Skeletal muscle cell (primary cell): ENCODE results near the gene PNMA8B.

Experiments
- DNase-seq: peaks from one replicate; pipeline ENCODE4 v3.0.0-alpha.2; 2010; ENCODE audit warnings: low read depth
- H3K4me3 ChIP-seq: 2 replicates; pipeline ENCODE4 v1.5.1; 2011; ENCODE audit warnings: low read depth, mild to moderate bottlenecking, control low read depth, low read length, moderate library complexity

PNMA8B gene

GRCh38 chr19:46466536-46467196 is 29.0 kb downstream of the PNMA8B start:
- peak; percentile 72 for DNase-seq

GRCh38 chr19:46463516-46463915 is 32.2 kb downstream of the PNMA8B start:
- no peak for DNase-seq
- H3K4me3 ChIP-seq, result no peak overlapping the region

More at GRCh38 chr19:46466536-46467196, 29.0 kb downstream of the PNMA8B start:
- H3K4me3 ChIP-seq, result peak overlapping the region; percentile 21

- H3K4me3 ChIP-seq, result no peak overlapping the region
- no peak for DNase-seq
These were observed 34.1 kb downstream of the PNMA8B start for GRCh38 chr19:46461537-46461936.

DNA sequence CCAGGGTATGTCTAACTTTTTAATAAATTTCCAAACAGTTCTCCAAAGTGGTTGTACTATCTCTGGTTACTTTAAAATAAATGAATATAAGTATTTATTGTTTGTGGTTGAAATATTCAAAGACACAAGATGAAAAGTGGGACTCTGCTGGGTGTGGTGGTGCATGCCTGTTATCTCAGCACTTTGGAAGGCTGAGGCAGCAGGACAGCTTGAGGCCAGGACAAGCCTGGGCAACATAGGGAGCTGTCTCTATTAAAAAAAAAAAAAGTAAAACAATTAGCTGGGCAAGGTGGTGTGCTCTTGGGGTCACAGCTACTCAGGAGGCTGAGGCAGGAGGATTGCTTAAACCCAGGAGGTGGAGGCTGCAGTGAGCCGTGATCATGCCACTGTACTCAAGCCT is 34.7 kb downstream of the PNMA8B start:
- H3K4me3 ChIP-seq, result no peak overlapping the region
- DNase-seq, result no peak

DNA sequence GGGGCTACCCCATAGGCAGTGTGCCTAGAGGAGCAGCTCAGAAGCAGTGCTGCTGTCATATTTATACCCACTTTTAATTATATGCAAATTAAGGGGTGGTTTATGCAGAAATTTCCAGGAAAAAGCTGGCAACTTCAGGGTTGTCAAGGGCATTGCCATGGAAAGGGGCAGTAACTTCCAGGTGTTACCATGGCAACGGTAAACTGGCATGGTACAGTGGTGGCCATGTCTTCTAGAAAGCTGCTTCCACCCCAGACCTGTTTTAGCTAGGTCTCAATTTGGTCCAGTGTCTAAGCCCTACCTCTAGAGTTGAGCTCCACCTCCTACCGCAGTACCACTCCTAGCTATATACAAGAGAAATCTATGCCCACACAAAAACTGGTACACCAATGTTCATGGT is 35.6 kb downstream of the PNMA8B start:
- DNase-seq, result no peak
- no peak overlapping the region for H3K4me3 ChIP-seq

DNA sequence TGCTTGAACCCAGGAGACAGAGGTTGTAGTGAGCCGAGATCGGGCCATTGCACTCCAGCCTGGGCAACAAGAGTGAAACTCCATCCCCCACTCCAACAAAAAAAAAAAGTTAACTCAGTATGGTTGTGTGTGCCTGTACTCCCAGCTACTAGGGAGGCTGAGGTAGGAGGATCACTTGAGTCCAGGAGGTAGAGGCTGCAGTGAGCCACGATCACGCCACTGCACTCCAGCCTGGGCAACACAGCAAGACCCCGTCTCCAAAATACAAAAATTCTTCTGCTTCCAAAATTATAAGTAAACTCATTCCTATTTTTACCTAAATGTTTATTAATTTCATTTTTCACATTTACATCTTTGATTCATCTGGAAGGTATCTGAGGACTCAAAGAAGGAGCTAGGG is 38.7 kb downstream of the PNMA8B start:
- DNase-seq, result no peak
- H3K4me3 ChIP-seq, result no peak overlapping the region

DNA sequence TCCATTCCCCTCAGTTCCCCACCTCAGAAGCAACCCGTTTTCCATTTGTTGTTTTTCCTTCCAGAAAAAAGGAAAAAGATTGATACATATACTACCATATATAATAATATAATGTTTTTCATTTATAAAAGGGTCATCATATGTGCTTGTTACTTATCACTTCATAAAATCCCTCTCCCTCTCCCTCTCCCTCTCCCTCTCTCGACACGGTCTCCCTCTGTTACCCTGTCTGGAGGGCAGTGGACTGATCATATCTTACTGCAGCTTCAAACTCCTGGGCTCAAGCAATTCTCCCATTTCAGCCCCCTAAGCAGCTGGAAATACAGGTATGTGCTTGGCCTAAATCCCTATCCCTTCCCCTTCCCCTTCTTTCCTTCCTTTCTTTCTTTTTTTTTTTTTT is 41.4 kb downstream of the PNMA8B start:
- no peak overlapping the region for H3K4me3 ChIP-seq
- DNase-seq, result no peak

DNA sequence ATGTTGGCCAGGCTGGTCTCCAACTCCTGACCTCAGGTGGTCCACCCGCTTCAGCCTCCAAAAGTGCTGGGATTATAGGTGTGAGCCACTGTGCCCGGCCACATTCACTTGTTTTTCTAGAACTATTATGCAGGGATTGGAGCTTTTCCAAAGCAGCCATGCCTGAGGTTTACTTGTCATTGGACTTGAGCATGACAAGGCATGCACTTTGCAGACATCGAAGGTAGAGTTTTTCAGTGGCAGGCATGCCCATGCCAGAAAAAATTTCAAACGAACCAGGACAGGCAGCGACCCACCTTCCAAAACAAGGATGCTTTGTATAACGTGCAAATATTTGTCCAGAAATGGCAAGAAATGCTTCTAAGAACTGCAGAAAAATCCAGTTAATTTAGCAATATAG is 42.0 kb downstream of the PNMA8B start:
- no peak for DNase-seq
- no peak overlapping the region for H3K4me3 ChIP-seq

DNA sequence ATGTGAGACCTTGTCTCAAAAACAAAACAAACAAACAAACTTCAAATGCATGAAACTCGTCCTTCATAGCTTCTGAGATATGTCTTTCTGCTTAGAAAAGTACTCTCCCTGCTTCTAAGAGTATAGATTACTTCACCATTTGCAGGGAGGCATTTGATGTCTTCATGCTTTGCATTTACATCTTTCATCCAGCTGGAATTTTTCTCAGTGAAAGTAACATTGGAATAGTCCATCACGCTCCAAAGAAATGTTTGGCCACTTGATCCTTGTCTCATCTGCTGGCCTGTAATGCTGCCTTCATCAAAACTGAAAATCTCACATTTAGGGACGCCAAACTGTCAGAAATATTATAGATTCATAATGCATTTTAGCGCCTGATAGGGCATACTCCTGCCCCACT is 43.5 kb downstream of the PNMA8B start:
- DNase-seq, result no peak
- no peak overlapping the region for H3K4me3 ChIP-seq

- DNase-seq, result no peak
- H3K4me3 ChIP-seq, result no peak overlapping the region
These were observed 44.3 kb downstream of the PNMA8B start for GRCh38 chr19:46451352-46451751.

- no peak for DNase-seq
- no peak overlapping the region for H3K4me3 ChIP-seq
These were observed 44.9 kb downstream of the PNMA8B start for GRCh38 chr19:46450737-46451136.

DNA sequence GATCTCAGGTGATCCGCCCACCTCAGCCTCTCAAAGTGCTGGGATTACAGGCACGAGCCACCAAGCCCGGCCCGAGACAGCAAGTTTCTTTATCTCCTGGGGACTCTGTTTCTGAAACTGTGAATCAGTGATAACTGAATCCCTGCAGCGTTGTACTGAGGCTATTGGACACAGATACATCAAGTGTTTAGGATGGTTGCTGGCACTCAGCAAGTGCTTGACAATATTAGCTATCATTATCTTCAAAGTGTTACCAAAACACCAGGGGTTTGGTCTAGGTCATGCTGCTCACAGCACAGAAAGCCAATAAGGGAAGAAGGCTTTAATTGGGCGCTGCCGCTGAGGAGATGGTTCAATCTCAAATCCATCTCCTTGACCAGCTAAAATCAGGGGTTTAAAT is 46.4 kb downstream of the PNMA8B start:
- DNase-seq, result no peak
- no peak overlapping the region for H3K4me3 ChIP-seq

DNA sequence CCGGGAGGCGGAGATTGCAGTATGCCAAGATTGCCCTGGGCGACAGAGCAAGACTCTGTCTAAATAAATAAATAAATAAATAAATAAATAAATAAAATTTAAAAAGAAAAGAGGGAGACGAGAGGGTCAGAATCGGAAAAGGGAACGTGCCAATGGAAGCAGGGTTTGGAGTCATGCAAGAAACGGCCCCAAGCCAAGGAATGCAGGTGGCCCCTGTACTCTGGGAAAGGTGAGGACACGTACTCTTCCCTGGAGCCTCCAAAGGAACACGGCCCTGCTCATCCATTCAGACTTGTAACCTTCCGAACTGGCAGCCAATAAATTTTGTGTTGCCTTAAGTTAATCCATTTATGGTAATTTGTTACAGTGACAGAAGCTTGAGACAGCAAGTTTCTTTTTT is 47.1 kb downstream of the PNMA8B start:
- no peak for DNase-seq
- H3K4me3 ChIP-seq, result no peak overlapping the region

- no peak for DNase-seq
- no peak overlapping the region for H3K4me3 ChIP-seq
These were observed 47.8 kb downstream of the PNMA8B start for GRCh38 chr19:46447824-46448223.

DNA sequence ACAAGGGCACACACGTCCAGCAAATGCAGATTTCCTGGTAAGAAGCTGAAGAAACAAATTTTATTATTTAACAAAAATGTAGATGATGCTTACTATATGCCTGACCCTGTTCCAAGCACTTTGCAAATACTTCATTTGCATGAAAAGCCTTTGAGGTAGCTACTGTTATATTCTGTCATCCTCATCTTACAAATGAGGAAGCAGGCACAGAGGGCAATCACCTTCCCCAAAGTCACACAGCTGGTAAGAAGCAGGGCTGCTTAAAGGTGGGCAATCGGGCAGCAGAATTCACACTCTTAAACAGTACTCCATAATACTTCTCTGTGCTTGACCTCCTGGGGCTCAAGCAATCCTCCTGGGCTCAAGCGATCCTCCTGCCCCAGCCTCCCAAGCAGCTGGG is 48.7 kb downstream of the PNMA8B start:
- DNase-seq, result no peak
- no peak overlapping the region for H3K4me3 ChIP-seq

GRCh38 chr19:46446021-46446420 is 49.6 kb downstream of the PNMA8B start:
- H3K4me3 ChIP-seq, result no peak overlapping the region
- DNase-seq, result no peak

GRCh38 chr19:46442808-46443450 is 52.7 kb downstream of the PNMA8B start:
- no peak overlapping the region for H3K4me3 ChIP-seq
- no peak for DNase-seq

DNA sequence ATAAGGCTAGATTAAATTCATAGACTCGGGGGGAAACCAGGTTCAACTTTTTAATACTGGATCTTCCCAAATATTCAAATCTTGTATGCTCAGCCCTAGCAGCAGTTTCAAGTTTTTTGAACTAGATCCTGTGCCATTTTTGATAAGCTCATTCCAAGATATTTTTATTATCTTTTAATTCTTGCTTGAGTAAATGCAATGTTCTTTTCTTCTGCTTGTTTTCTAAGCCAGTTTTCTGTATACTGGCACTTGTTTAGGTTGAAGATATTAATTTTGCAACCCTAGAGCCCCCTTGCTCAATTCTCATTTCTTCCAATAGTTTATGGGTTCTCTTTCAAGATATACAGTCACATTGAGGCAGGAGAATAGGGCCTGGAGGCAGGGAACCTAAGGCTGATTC is 53.8 kb downstream of the PNMA8B start:
- no peak overlapping the region for H3K4me3 ChIP-seq
- no peak for DNase-seq
